ENCODE data around the gene EIF3L.

The EIF3L gene

GRCh38 chr22:37924386-37925065, 75.3 kb downstream of the EIF3L start:
- peaks cover 42% of the 10 kb centered on the region for H3K36me3 ChIP-seq (ENCODE audit: control insufficient read depth, insufficient read depth, low read length)

GRCh38 chr22:37925330-37925729, 76.1 kb downstream of the EIF3L start:
- no peak overlapping the region for H3K9ac ChIP-seq (ENCODE audit: low read depth, low read length)
- H3K36me3 ChIP-seq (ENCODE audit: control insufficient read depth, insufficient read depth, low read length), result peaks cover 36% of the 10 kb centered on the region
- no peaks in the 10 kb centered on the region for H3K4me1 ChIP-seq (ENCODE audit: control insufficient read depth, insufficient read depth, low read length)
- no peaks in the 10 kb centered on the region for H3K9me3 ChIP-seq (ENCODE audit: control insufficient read depth, insufficient read depth, low read length)
- no peak overlapping the region for H3K4me3 ChIP-seq (ENCODE audit: low read depth, low read length)
- no peaks in the 10 kb centered on the region for H3K27me3 ChIP-seq (ENCODE audit: control insufficient read depth, insufficient read depth, low read length)
- no peak overlapping the region for H3K27ac ChIP-seq (ENCODE audit: low read depth, low read length)

More at GRCh38 chr22:37924386-37925065, 75.3 kb downstream of the EIF3L start:
- Histone ChIP-seq H3K9ac (ENCODE audit: low read depth, low read length) (no peak overlapping the region), H3K9me3 (ENCODE audit: control insufficient read depth, insufficient read depth, low read length) (no peaks in the 10 kb centered on the region), H3K27ac (ENCODE audit: low read depth, low read length) (no peak overlapping the region), H3K4me3 (ENCODE audit: low read depth, low read length) (no peak overlapping the region), H3K4me1 (ENCODE audit: control insufficient read depth, insufficient read depth, low read length) (no peaks in the 10 kb centered on the region), H3K27me3 (ENCODE audit: control insufficient read depth, insufficient read depth, low read length) (no peaks in the 10 kb centered on the region)

- no peak overlapping the region for H3K9ac ChIP-seq (ENCODE audit: low read depth, low read length)
- H3K27ac ChIP-seq (ENCODE audit: low read depth, low read length), result no peak overlapping the region
- H3K36me3 ChIP-seq (ENCODE audit: control insufficient read depth, insufficient read depth, low read length), result peaks cover 35% of the 10 kb centered on the region
- H3K4me3 ChIP-seq (ENCODE audit: low read depth, low read length), result no peak overlapping the region
- H3K4me1 ChIP-seq (ENCODE audit: control insufficient read depth, insufficient read depth, low read length), result no peaks in the 10 kb centered on the region
- H3K27me3 ChIP-seq (ENCODE audit: control insufficient read depth, insufficient read depth, low read length), result no peaks in the 10 kb centered on the region
- H3K9me3 ChIP-seq (ENCODE audit: control insufficient read depth, insufficient read depth, low read length), result no peaks in the 10 kb centered on the region
These were observed 76.5 kb downstream of the EIF3L start for GRCh38 chr22:37925767-37926166.

- Histone ChIP-seq H3K9me3 (ENCODE audit: control insufficient read depth, insufficient read depth, low read length) (no peaks in the 10 kb centered on the region), H3K4me3 (ENCODE audit: low read depth, low read length) (no peak overlapping the region), H3K27me3 (ENCODE audit: control insufficient read depth, insufficient read depth, low read length) (no peaks in the 10 kb centered on the region), H3K9ac (ENCODE audit: low read depth, low read length) (no peak overlapping the region), H3K36me3 (ENCODE audit: control insufficient read depth, insufficient read depth, low read length) (peaks cover 36% of the 10 kb centered on the region), H3K4me1 (ENCODE audit: control insufficient read depth, insufficient read depth, low read length) (no peaks in the 10 kb centered on the region), H3K27ac (ENCODE audit: low read depth, low read length) (no peak overlapping the region)
These were observed 77.1 kb downstream of the EIF3L start for GRCh38 chr22:37926358-37926757.

- Histone ChIP-seq H3K9me3 (ENCODE audit: control insufficient read depth, insufficient read depth, low read length) (no peaks in the 10 kb centered on the region), H3K27ac (ENCODE audit: low read depth, low read length) (no peak overlapping the region), H3K9ac (ENCODE audit: low read depth, low read length) (no peak overlapping the region), H3K4me3 (ENCODE audit: low read depth, low read length) (no peak overlapping the region), H3K4me1 (ENCODE audit: control insufficient read depth, insufficient read depth, low read length) (no peaks in the 10 kb centered on the region), H3K27me3 (ENCODE audit: control insufficient read depth, insufficient read depth, low read length) (no peaks in the 10 kb centered on the region), H3K36me3 (ENCODE audit: control insufficient read depth, insufficient read depth, low read length) (peaks cover 42% of the 10 kb centered on the region)
These were observed 77.8 kb downstream of the EIF3L start for GRCh38 chr22:37926771-37927636.

- Histone ChIP-seq H3K9me3 (ENCODE audit: control insufficient read depth, insufficient read depth, low read length) (no peaks in the 10 kb centered on the region), H3K4me3 (ENCODE audit: low read depth, low read length) (no peak overlapping the region), H3K27me3 (ENCODE audit: control insufficient read depth, insufficient read depth, low read length) (no peaks in the 10 kb centered on the region), H3K9ac (ENCODE audit: low read depth, low read length) (no peak overlapping the region), H3K4me1 (ENCODE audit: control insufficient read depth, insufficient read depth, low read length) (no peaks in the 10 kb centered on the region), H3K36me3 (ENCODE audit: control insufficient read depth, insufficient read depth, low read length) (peaks cover 47% of the 10 kb centered on the region), H3K27ac (ENCODE audit: low read depth, low read length) (no peak overlapping the region)
These were observed 78.4 kb downstream of the EIF3L start for GRCh38 chr22:37927637-37927936.

- H3K27me3 ChIP-seq (ENCODE audit: control insufficient read depth, insufficient read depth, low read length), result no peaks in the 10 kb centered on the region
- H3K9ac ChIP-seq (ENCODE audit: low read depth, low read length), result no peak overlapping the region
- no peak overlapping the region for H3K27ac ChIP-seq (ENCODE audit: low read depth, low read length)
- H3K36me3 ChIP-seq (ENCODE audit: control insufficient read depth, insufficient read depth, low read length), result peaks cover 47% of the 10 kb centered on the region
- no peaks in the 10 kb centered on the region; the same call in 1 of the 2 replicates for H3K4me1 ChIP-seq (ENCODE audit: control insufficient read depth, insufficient read depth, low read length)
- H3K9me3 ChIP-seq (ENCODE audit: control insufficient read depth, insufficient read depth, low read length), result no peaks in the 10 kb centered on the region
- H3K4me3 ChIP-seq (ENCODE audit: low read depth, low read length), result no peak overlapping the region
These were observed 80.2 kb downstream of the EIF3L start for GRCh38 chr22:37929390-37929789.

GRCh38 chr22:37930270-37930951, 81.2 kb downstream of the EIF3L start:
- peaks cover 41% of the 10 kb centered on the region for H3K36me3 ChIP-seq (ENCODE audit: control insufficient read depth, insufficient read depth, low read length)
- H3K27me3 ChIP-seq (ENCODE audit: control insufficient read depth, insufficient read depth, low read length), result no peaks in the 10 kb centered on the region
- no peaks in the 10 kb centered on the region for H3K9me3 ChIP-seq (ENCODE audit: control insufficient read depth, insufficient read depth, low read length)
- H3K4me3 ChIP-seq (ENCODE audit: low read depth, low read length), result no peak overlapping the region
- H3K9ac ChIP-seq (ENCODE audit: low read depth, low read length), result no peak overlapping the region
- H3K27ac ChIP-seq (ENCODE audit: low read depth, low read length), result no peak overlapping the region
- no peaks in the 10 kb centered on the region; the same call in 1 of the 2 replicates for H3K4me1 ChIP-seq (ENCODE audit: control insufficient read depth, insufficient read depth, low read length)

- no peaks in the 10 kb centered on the region for H3K9me3 ChIP-seq (ENCODE audit: control insufficient read depth, insufficient read depth, low read length)
- no peaks in the 10 kb centered on the region for H3K27me3 ChIP-seq (ENCODE audit: control insufficient read depth, insufficient read depth, low read length)
- no peak overlapping the region for H3K4me3 ChIP-seq (ENCODE audit: low read depth, low read length)
- peaks cover 36% of the 10 kb centered on the region for H3K36me3 ChIP-seq (ENCODE audit: control insufficient read depth, insufficient read depth, low read length)
- H3K9ac ChIP-seq (ENCODE audit: low read depth, low read length), result no peak overlapping the region
- H3K27ac ChIP-seq (ENCODE audit: low read depth, low read length), result no peak overlapping the region
- H3K4me1 ChIP-seq (ENCODE audit: control insufficient read depth, insufficient read depth, low read length), result no peaks in the 10 kb centered on the region; the same call in 1 of the 2 replicates
These were observed 81.8 kb downstream of the EIF3L start for GRCh38 chr22:37930952-37931440.

GRCh38 chr22:37931893-37932389, 82.7 kb downstream of the EIF3L start:
- Histone ChIP-seq H3K4me1 (ENCODE audit: control insufficient read depth, insufficient read depth, low read length) (no peaks in the 10 kb centered on the region; the same call in 1 of the 2 replicates), H3K9ac (ENCODE audit: low read depth, low read length) (no peak overlapping the region), H3K36me3 (ENCODE audit: control insufficient read depth, insufficient read depth, low read length) (peaks cover 28% of the 10 kb centered on the region), H3K27ac (ENCODE audit: low read depth, low read length) (no peak overlapping the region), H3K9me3 (ENCODE audit: control insufficient read depth, insufficient read depth, low read length) (no peaks in the 10 kb centered on the region), H3K27me3 (ENCODE audit: control insufficient read depth, insufficient read depth, low read length) (no peaks in the 10 kb centered on the region), H3K4me3 (ENCODE audit: low read depth, low read length) (no peak overlapping the region)
